ENCODE measurements around the gene HMGB4. TPM values are rescaled to one million over a fixed set of nuclear protein-coding genes. Genes with fewer than 3 reads are reported as not detected.

The HMGB4 gene
- polyA plus RNA-seq, 1 of the 3 experiments (the other 2 are of a cell fraction): not detected

DNA sequence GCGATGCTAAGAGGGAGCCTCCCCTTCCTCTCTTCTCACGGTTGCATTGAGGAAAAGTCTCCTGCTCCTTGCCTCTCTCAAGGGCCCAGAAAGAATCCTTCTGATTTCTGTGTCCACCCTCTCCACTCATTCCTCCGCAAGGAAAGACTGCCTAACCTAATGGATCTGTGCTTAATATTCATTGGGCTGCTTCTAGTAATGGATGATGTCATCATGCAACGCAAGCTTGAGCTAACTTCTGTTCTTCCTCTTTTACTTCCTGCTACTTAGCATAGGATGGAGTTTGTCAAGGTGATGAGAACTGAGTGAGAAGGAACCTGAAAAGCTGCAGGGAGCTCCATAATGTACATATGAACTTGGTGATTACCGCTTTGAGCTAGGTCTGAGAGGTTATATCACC lies 35.2 kb upstream of the HMGB4 start:
- no peak overlapping the region for H3K27ac ChIP-seq (ENCODE audit: low read depth in 2 of 2, low read length in 1 of 2)
- H3K4me3 ChIP-seq (ENCODE audit: low read depth in 2 of 2, low read length in 1 of 2): no peak overlapping the region
- POLR2A ChIA-PET: no interaction called here
- H4K20me1 ChIP-seq (ENCODE audit: insufficient read depth): no peaks in the 10 kb centered on the region
- H3K27me3 ChIP-seq (ENCODE audit: insufficient read depth): no peaks in the 10 kb centered on the region
- no peak for DNase-seq
- H3K4me1 ChIP-seq (ENCODE audit: control insufficient read depth in 1 of 2, insufficient read depth in 2 of 2, low read depth in 1 of 2, low read length in 1 of 2): no peaks in the 10 kb centered on the region
- no peak overlapping the region for H3K4me2 ChIP-seq
- no peak for TF ChIP-seq TAF1 (IDR thresholded peaks at IDR 0.05; ENCODE audit: borderline replicate concordance, low read depth, low read length)
- TF ChIP-seq, protein P1, sequence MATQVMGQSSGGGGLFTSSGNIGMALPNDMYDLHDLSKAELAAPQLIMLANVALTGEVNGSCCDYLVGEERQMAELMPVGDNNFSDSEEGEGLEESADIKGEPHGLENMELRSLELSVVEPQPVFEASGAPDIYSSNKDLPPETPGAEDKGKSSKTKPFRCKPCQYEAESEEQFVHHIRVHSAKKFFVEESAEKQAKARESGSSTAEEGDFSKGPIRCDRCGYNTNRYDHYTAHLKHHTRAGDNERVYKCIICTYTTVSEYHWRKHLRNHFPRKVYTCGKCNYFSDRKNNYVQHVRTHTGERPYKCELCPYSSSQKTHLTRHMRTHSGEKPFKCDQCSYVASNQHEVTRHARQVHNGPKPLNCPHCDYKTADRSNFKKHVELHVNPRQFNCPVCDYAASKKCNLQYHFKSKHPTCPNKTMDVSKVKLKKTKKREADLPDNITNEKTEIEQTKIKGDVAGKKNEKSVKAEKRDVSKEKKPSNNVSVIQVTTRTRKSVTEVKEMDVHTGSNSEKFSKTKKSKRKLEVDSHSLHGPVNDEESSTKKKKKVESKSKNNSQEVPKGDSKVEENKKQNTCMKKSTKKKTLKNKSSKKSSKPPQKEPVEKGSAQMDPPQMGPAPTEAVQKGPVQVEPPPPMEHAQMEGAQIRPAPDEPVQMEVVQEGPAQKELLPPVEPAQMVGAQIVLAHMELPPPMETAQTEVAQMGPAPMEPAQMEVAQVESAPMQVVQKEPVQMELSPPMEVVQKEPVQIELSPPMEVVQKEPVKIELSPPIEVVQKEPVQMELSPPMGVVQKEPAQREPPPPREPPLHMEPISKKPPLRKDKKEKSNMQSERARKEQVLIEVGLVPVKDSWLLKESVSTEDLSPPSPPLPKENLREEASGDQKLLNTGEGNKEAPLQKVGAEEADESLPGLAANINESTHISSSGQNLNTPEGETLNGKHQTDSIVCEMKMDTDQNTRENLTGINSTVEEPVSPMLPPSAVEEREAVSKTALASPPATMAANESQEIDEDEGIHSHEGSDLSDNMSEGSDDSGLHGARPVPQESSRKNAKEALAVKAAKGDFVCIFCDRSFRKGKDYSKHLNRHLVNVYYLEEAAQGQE (IDR thresholded peaks at IDR 0.05; ENCODE audit: low read depth, low read length): no peak
- TF ChIP-seq, protein P2, sequence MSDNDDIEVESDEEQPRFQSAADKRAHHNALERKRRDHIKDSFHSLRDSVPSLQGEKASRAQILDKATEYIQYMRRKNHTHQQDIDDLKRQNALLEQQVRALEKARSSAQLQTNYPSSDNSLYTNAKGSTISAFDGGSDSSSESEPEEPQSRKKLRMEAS (IDR thresholded peaks at IDR 0.05; ENCODE audit: low read depth): no peak
- TF ChIP-seq, protein P3, sequence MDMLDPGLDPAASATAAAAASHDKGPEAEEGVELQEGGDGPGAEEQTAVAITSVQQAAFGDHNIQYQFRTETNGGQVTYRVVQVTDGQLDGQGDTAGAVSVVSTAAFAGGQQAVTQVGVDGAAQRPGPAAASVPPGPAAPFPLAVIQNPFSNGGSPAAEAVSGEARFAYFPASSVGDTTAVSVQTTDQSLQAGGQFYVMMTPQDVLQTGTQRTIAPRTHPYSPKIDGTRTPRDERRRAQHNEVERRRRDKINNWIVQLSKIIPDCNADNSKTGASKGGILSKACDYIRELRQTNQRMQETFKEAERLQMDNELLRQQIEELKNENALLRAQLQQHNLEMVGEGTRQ (IDR thresholded peaks at IDR 0.05; ENCODE audit: borderline replicate concordance, low read depth, low read length): no peak
- H3K79me2 ChIP-seq (ENCODE audit: insufficient read depth): no peaks in the 10 kb centered on the region
- H3K9ac ChIP-seq: no peak overlapping the region
- WGBS (ENCODE audit: low lambda C conversion rate): 38% methylated on average over 4 of the region's 5 CpGs
- H3K36me3 ChIP-seq (replicated peaks in 1 of 2; ENCODE audit: control insufficient read depth in 1 of 2, insufficient read depth in 2 of 2, low read length in 1 of 2): no peaks in the 10 kb centered on the region
- H2AFZ ChIP-seq (ENCODE audit: low read depth): no peak overlapping the region
- H3K9me3 ChIP-seq: no peaks in the 10 kb centered on the region
- CTCF ChIA-PET: interaction anchor here (1.0 kb wide), 1 partner anchor 335 kb away, joined by 4 read pairs; no protein-coding TSS in a partner anchor
- no peaks in the 10 kb centered on the region for H3F3A ChIP-seq (replicated peaks; ENCODE audit: insufficient read depth)
- no peaks in the 10 kb centered on the region for H3K9me2 ChIP-seq

DNA sequence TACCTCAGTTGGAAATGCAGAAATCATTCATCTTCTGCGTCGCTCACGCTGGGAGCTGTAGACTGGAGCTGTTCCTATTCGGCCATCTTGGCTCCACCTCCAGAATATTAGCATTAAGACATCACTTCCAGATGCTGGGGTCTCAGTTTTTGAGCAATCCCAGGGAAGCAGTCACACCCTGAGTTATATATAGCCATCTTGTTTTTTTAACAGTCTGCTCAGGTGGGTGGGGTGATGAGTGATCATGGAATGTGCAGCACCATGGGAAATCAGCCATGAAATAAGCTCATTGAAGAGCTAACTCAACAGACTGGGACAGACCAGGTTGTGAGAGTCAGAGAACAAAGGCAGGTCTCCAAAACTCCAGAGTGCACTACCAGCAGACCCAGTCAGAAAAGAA lies 27.0 kb upstream of the HMGB4 start:
- CTCF ChIA-PET: no interaction called here
- H3K27me3 ChIP-seq (ENCODE audit: insufficient read depth): no peaks in the 10 kb centered on the region
- no peaks in the 10 kb centered on the region for H3K9me2 ChIP-seq
- H3F3A ChIP-seq (replicated peaks; ENCODE audit: insufficient read depth): no peaks in the 10 kb centered on the region
- no peaks in the 10 kb centered on the region for H3K4me1 ChIP-seq (ENCODE audit: control insufficient read depth in 1 of 2, insufficient read depth in 2 of 2, low read depth in 1 of 2, low read length in 1 of 2)
- H3K79me2 ChIP-seq (ENCODE audit: insufficient read depth): no peaks in the 10 kb centered on the region
- H3K36me3 ChIP-seq (replicated peaks in 1 of 2; ENCODE audit: control insufficient read depth in 1 of 2, insufficient read depth in 2 of 2, low read length in 1 of 2): no peaks in the 10 kb centered on the region
- H3K4me3 ChIP-seq (ENCODE audit: low read depth in 2 of 2, low read length in 1 of 2): no peak overlapping the region
- H3K27ac ChIP-seq (ENCODE audit: low read depth in 2 of 2, low read length in 1 of 2): no peak overlapping the region
- no peak overlapping the region for H3K4me2 ChIP-seq
- POLR2A ChIA-PET: no interaction called here
- no peak overlapping the region for H2AFZ ChIP-seq (ENCODE audit: low read depth)
- H3K9me3 ChIP-seq: no peaks in the 10 kb centered on the region
- no peak overlapping the region for H3K9ac ChIP-seq
- no peak for DNase-seq
- 52% methylated on average over 4 of the region's 4 CpGs for WGBS (ENCODE audit: low lambda C conversion rate)
- TF ChIP-seq, protein P3 (IDR thresholded peaks at IDR 0.05; ENCODE audit: borderline replicate concordance, low read depth, low read length): no peak
- TF ChIP-seq EZH2phosphoT487 (IDR thresholded peaks at IDR 0.05; ENCODE audit: borderline replicate concordance, low read depth) (no peak), YY1 (IDR thresholded peaks at IDR 0.05; ENCODE audit: low read depth) (no peak), CHD2 (IDR thresholded peaks at IDR 0.05; ENCODE audit: low read length, partially characterized antibody) (no peak)
- no peaks in the 10 kb centered on the region for H4K20me1 ChIP-seq (ENCODE audit: insufficient read depth)

Measured in SK-N-SH (cell line).